COLO829 (cell line): ENCODE results near the gene XYLT1.

Source experiments
- DNase-seq: peaks from one replicate; pipeline ENCODE4 v3.0.0; 2012; ENCODE audit warnings: low spot score

Gene XYLT1

DNA sequence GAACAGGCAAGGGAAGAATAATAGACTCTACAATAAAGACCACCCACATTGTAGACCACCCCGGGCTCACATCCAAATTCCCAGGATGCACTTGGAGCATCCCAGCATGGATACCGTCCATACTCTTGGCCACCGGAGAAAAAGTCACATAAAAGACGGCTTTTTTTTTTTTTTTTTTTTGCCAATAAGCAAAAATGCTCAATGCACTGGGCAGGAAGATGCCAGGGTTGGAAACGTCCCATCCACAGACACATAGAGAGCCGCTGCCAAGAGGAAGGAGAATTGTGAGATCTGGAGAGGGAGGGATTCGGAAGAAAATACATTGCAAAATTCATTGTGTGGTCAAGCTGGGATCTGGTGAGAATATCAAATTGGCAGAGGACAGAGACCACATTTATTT is 286.7 kb downstream of the XYLT1 start:
- DNase-seq, result no peak

DNA sequence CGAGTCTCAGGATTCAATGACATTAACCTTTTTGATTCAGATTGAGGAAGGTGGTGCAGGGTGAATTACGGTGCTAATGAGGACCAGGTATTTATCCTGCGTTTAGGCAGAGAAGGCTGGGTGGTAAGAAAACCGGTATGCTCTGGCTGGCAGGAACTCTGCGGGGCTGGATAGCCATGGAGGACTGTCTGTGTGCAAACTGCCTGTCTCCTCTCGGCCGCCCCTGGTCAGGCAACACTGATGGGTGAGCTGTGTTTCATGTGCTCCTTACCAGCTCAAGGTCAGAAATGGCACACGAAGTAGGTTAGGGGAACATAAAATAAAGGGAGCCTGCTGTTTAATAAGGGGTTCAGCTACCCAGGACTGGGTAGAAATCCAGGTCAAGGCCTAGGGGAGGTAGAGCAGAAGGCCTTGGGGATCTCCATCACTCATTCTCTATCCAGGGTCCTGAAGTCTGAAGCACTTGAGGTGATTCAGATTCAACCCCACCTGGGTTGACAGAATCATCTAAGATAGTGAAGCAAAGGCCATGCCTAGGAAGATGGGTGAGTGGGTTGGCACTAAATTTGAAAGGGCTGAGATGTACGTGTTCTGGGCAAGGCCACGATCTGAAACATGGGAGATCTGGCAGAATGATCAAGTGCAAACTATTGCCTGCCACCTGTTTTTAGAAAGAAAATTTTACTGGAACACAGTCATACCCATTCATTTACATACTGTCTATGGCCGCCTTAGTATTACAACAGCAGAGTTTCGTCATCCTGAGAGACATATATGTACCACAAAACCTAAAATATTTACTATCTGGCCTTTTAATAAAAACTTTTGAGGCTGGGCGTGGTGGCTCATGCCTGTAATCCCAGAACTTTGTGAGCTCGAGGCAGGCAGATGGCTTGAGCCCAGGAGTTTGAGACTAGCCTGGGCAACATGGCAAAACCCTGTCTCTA is 292.5 kb downstream of the XYLT1 start:
- DNase-seq, result no peak

DNA sequence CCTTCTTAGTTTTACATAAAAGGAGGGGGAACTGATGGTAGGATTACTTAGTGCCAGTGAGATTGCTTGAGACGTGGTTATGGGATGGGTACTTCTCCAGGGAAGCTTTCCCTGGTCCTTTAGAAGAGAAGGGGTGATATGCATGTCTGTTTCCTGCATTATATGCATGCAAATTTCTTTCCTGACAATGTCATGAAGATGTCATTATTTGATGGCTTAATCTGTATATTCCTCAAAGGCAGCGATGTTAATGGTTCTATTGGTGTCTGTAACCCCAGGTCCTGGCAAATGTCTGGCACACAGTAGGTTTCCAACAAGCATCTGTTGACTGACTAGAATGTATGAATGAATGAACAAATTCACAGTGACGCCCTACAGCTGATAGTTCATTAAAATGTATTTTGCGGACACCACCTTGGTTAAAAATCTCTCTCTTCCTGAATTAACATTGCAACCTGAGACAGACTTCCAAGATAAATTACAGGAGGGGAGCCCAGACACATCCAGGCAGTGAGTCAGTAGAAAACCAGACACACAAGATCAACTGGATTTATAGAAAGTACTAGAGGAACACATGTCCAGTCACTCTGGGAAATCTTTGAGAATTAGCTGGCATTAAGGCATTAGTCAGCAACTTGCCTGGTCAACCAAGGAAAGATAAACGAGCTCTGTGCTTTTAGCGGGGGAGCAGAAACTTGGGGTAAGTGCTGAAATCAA is 293.4 kb downstream of the XYLT1 start:
- no peak for DNase-seq

DNA sequence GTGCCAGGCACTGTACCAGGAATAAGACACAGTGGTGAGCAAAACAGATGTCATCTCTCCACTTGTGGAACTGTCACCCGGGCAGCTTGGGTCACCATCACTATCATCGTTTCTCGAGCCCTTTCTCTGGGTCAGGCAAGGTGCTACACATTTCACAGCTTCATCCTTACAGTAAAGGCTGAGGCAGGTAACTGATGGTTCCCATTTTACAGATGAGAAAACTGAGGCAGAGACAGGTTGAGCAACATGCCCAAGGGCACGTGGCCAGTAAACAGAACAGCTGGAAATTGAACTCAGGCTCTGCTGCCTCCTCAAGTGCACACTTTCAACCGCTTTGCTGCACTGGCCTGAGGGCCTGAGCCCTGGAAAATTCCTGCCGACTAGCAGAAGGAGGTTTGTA is 294.6 kb downstream of the XYLT1 start:
- DNase-seq, result no peak

DNA sequence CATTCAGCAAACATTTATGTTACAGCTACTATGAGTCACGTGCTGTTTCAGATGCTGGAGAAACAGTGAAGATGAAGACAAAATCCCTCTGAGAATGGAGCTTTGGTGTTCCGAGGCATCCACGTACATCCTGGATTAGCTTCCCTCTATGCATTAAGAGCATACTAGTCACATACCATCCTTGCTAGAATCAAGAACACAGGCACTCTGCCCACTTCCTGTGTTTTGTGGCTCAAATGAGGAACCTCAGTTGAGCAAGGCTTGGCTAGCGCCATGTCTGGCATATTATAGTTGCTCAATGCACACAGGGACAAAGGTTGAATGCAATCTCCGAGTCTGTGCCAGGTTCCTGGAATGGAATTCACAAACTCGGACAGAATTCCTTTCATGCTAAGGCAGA is 297.5 kb downstream of the XYLT1 start:
- DNase-seq, result no peak

DNA sequence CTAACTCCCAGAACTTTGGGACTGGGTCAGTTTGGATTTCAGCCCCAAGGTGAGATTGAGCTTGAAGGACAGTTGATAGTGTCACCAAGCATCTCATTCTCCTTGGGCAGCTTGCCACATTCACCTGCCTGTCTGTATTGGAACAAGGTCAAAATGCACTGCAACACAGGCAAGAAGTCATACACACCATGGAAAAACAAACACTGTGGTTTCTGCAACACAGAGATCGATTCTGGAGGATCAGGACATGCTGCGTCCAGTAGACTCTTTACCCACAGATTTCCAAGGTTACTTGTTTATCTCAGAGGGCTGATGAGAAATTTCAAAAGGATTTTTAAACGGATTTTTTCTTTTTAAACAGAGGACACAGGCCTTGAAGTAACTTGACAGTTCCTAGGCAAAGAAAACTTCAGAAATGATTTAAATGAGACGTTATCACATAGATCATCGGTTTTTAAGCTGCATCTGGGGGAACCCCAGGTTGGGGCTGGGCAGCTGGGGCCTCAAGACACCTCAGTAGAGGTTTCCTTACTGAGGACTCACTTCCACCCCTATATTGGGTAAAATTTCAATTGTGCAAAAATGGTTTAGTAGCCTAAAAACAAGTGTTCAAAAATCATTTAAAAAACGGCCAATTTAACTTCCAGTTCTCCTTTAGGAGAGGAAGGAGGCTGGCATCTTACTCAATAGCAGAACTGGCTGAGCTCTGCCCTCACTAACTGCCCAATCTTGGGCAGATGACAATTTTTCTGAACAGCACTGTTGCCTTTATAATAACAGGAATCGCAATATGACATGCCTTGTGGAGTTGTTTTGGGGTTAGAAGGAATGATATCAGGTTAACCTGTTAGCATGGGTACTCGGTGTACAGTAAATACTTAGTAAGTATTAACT is 299.3 kb downstream of the XYLT1 start:
- DNase-seq, result no peak

DNA sequence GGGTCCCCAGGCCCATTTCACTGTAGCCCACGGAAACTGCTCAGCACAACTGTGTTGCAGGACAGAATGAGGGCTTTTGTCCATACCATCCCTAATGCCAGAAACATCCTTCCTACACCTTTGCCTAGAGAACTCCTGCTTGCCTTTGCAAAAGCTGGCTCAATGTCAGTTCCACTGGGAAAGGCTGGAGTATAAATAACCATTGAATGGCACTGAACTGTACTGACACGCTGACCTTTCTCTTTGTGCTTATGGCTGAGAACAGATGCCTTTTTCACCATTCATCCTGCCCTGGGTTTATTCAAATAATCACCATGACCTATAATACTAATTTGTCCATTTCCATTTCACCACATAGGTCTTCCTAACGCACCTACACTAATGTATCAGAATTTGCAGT is 300.3 kb downstream of the XYLT1 start:
- no peak for DNase-seq

DNA sequence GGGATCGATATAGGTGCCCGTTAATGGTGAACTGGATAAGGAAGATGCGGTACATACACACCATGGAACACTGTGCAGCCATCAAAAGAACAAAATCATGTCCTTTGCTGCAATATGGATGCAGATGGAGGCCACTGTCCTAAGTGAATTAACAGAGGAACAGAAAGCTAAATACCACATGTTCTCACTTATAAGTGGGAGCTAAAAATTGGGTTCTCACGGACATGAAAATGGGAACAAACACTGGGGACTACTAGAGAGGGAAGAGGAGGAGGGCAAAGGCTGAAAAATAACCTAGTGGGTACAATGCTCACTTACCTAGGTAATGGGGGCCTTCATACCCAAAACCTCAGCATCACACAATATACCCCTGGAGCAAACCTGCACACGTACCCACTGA is 302.6 kb downstream of the XYLT1 start:
- DNase-seq, result no peak

DNA sequence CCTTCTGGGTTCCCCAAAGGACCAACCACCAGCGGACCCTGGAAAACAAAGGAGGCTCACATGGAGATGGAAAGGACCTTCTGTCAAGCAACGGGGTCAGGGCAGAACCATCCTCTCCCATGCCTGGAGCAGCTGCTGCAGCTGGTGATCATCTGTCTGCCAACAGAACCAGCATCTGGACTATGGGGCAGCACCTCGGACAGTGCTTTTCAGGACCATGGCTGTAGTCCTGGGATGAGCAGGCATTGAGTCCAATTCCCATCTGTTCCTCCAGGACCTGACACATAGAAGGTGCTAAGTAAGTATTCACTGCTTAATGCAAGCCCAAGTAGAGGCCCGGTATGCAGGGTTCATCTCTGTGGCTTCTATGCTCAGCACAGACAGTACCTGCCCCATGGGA is 304.7 kb downstream of the XYLT1 start:
- no peak for DNase-seq

DNA sequence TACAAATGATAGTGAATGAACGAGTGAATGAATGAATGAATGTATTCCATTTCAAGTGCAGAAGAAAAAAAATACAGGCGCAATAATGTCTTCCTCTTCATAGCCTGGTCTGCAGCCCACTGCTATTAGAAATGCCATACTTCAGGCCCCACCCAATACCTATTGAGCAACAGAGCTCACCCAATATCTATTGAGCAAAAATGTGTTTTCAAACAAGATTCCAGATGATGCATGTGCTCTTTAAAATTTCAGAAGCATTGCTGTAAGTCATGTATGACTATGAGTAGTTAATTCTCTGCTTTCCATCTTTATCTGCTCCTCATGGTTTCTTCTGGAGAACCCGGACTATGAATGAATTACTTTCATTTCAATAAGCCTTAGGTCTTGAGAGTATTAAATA is 308.2 kb downstream of the XYLT1 start:
- no peak for DNase-seq

DNA sequence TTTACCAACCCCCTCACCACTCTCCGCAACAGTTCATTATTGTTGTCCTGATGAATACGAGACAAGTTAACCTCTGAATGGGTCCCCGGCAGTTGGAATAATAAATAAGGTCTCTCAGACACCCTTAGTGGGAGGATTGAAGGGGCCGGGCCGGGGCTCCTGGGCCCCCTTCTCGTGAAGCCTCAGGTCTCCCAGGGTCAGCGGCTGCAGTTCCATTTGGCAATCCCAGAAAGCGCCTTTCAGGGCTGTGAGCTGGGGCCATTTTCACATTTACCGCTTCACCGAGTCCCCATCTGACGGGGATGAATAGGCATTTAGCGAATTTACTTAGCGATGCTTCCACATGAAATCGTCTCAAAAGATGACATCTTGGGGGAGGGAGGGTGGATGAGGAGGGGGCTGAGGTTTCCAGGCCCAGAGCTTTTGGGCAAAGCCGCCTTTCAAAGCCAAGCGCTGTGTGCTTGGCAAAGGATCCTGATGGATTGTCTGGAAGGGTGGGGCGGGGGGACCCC is 309.8 kb downstream of the XYLT1 start:
- no peak for DNase-seq

DNA sequence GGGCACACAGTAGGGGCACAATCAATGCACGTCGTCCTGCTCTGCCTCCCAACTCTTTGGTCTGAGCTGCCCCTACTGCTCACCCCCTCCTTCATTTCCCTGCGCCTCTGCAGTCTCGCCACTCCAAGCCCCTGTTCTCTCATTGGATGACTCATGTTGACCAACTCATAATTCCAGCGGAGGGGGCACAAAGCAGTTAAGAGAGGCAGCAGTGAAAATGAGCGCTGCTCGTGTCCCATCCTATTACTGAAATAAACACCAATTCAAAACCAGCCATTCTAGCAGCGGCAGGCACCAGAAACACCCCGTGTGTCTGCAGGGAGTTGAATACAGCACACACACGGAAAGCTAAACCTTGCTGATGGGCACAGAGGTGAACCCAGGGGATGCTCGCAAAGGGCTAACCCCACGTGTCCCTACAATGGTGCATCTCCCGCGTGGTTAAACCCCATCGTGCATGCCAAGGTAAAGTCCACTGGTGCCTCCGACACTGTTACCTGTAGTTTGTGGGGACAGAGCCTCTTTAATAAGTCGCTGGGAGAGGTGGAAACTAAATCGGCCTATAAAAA is 310.4 kb downstream of the XYLT1 start:
- no peak for DNase-seq

DNA sequence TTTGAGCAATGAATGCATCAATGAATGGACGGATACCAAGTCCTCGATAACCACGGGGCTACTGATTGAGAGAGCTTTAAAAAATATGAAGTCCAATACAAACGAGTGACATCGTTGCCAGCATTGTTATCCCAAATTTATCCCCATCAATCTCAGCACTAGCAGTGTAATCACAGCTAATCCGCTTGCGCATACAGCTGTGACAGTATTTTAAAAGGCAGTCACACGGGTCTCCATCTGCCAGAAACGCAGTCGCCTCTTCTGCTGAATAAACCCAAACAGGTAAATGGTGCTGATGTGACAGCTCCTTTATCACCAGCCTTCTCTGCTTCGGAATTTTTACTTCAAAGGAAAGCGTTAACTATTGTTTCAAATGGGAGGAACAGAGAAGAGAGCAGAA is 311.1 kb downstream of the XYLT1 start:
- no peak for DNase-seq

DNA sequence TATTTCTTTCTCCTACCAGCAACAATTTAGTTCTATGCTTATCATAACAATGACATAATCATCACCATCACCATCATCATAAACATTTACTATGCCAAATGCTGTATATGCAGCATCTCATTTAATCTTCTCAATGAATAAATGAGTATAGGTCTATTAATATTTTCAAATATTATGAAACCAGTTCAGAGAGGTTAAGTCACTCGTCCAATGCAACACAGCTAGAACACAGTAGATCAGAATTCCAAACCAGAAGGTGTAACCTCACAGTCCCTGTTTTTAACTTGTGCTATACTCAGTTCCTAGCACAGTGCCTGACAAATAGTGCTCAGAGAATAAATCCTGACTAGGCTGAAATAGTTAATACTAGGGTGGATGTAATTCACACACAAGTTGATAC is 314.8 kb downstream of the XYLT1 start:
- DNase-seq, result no peak

DNA sequence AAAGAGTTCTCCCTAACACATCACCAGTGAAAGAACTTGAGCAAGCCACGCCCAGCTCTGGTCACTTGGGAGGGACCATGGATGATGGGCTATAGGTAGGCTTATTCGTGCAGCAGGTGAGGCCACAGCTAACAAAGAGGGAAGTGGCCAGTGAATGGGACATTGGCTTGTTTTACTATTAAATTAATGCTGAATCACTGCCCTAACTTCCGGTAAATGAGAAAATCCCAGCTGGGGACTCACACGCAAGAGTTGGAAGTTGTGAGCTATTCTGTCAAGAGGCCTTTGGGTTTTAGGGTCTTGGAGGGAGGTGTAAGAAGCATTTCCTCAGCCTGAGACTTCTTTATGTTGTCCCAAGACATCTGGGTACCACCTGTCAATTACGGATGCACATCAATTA is 315.3 kb downstream of the XYLT1 start:
- DNase-seq, result no peak

DNA sequence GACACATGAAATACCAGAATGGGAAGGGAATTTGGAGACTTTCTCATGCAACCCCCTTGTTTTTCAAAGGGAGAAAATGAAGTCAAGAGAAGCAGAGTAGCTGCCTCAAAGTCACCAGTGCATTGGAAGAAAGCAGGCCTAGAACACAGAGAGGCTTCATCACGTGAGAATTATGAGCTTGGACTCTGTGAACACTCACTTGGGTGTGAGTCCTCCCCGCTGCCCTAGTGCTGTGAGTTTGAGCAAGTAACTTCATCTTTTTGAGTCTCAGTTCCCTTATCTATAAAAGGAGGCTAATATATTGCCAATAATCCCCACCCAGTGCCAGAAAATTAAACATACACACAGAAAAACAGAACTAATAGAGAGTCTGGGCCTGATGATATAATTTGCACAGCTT is 315.8 kb downstream of the XYLT1 start:
- no peak for DNase-seq

DNA sequence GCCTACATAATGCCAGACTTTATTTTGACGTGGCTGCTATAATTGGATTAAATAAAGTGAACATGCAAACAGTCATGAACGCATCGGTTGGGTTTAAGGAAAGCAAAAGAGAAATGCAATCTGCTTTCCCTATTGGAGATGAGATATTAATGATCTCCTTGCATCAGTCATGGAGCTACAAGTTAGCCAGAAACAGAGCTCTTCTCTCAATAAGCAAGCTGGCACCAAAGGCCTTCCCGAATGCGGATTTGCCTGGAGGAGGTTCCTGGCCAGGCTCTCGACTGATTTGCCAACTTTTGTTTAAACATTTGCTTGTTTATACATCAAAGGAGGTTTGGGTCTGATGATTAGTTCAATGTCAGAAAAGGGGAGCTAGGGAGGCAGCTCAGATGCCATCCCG is 318.4 kb downstream of the XYLT1 start:
- no peak for DNase-seq

DNA sequence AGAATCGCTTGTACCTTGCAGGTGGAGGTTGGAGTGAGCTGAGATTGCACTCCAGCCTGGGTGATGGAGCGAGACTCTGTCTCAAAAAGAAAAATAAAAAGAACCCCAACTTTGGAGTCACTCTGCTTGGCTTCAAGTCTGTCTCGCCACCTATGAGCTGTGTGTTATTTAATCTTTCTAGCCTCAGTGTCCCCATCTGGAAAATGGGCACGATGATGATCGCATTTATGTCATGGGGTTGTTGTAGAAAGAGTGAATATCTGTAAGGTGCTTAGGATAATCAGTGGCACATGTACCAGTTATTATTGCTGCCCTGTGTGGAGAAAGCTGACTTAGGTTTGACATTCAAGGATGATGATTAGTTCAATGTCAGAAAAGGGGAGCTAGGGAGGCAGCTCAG is 319.4 kb downstream of the XYLT1 start:
- DNase-seq, result no peak

DNA sequence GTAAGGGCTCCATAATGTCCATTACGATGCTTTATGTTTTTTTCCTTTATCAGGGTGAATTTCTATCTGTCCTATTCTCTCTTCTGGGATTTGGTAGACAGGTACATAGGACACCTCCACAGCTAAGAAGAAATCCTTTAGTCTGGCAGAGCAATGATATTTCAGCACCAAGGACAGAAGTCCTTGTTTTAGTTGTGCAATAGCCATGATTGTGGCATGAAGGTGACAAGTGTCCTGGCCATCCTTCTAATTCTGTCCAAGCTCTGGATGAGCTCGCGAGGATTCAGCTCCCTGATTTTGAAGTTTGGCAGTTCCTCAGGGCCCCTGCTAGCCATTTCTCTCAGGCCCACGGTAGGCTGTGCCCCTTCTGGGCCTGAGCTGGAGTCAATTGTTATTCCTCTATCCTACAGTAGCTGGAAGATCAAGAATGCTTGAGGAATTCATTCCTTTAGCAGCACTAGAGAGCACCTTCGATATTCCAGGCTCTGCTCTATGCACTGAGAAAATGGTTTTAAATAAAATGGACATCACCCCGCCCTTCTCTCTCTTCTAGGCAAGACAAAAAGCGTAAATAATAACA is 320.8 kb downstream of the XYLT1 start:
- no peak for DNase-seq

DNA sequence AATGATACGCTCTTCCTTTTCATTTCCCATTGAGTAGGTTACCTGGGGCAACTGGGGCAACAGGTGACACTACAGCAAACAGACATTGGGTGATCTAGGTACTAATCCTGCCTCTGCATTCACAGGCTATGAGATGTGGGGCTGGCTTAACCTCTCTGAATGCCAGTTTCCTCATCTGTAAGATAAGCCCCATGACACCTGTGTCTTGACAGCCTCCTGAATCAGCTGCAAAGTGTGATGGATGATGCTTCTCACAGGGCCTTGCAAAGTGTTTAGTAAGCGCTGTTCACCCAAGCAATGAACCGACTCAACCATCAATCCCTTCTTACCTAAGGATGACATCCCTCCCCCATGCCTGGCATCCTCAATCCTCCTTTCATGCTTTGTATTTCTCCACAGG is 322.8 kb downstream of the XYLT1 start:
- DNase-seq, result no peak

DNA sequence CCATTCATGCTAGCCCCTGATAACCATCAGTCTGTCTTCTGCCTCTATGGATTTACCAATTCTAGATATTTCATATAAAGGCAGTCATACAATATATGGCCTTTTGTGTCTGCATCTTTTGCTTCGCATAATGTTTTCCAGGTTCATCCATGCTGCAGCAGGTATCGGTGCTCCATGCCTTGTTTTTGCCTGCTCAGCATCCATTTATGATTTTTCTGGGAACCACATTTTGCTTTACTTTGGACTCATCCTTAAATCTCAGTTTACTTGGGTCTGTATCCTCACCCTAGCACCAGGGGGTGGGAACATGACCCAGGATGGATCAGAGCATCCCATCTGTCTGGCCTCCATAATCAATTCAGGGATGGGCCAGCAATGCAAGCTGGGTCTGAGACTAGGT is 325.7 kb downstream of the XYLT1 start:
- no peak for DNase-seq

DNA sequence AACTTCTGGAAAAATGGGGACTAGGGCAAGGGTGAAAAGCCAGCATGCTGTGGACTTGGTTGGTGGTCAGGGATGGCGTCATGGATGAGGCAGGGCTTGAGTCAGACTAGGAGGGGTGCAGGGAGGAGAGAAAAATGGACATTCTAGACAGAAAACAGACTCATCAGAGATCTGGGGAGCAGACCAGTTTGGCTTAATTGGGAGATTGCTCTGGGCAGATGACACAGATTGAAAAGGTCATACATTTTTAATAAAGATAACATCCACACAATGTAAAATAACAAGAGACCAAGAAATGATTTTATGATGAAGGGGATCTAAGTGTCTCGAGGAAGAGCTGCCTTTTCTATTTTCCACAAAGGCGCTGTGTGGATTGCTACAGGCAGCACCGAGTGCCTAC is 326.3 kb downstream of the XYLT1 start:
- DNase-seq, result no peak
